Measurements from ENCODE around the gene HSD17B13. TPM values are rescaled to one million over a fixed set of nuclear protein-coding genes. Genes with fewer than 3 reads are reported as not detected.

The HSD17B13 gene
- total and polyA plus RNA-seq, 2 of the 4 experiments (the other 2 are of a cell fraction) = not detected

DNA sequence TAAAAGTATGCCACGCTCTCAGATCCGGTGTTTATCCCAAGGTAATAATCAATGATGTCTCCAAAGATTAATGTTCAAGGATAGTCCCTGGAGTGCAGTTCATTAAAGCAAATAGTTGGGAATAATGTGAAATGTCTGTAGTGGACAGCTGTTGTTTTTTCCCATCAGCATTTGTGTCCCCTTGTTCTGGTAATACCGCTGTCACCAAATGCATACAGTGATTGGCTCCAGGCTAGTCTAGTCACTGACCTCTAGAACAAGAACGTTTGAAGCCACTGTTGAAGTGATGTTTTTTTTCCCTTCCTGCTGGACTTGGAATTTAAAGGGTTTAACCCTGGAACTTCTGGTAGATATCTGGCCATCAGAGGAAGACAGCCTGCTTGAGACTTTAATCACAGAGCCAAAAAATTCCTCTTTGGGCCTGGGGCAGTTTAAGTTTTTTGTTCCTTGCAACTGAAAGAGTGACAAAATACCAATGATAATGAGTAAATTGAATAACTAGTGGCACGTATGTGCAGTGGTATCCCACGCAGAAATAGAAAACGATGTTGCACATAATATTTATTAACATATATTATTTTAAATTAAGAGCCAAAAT lies 37.8 kb upstream of the HSD17B13 start:
- Histone ChIP-seq H2BK20ac (ENCODE audit: low read depth, low read length) (no peak overlapping the region), H3K79me1 (ENCODE audit: low read depth in 1 of 2, low read length in 2 of 2) (no peaks in the 10 kb centered on the region), H3K27me3 (ENCODE audit: control insufficient read depth, insufficient read depth, low read length) (no peaks in the 10 kb centered on the region), H3K9me3 (ENCODE audit: control insufficient read depth, insufficient read depth, low read length) (no peaks in the 10 kb centered on the region), H4K91ac (ENCODE audit: insufficient read depth, low read depth, low read length) (no peak overlapping the region), H4K5ac (ENCODE audit: low read depth, low read length) (no peak overlapping the region), H3K36me3 (ENCODE audit: control insufficient read depth, insufficient read depth, low read length) (peaks cover 14% of the 10 kb centered on the region), H3K14ac (replicated peaks; ENCODE audit: low read depth, low read length) (no peak overlapping the region), H4K8ac (ENCODE audit: low read depth in 2 of 2, low read length in 2 of 2) (no peak overlapping the region), H4K20me1 (ENCODE audit: insufficient read depth, low read length) (no peaks in the 10 kb centered on the region), H3K27ac (ENCODE audit: insufficient read depth, low read length) (no peak overlapping the region), H2BK5ac (ENCODE audit: low read depth, low read length, poor library complexity, severe bottlenecking) (no peak overlapping the region), H2AK9ac (replicated peaks; ENCODE audit: low read depth, low read length, poor library complexity) (no peak overlapping the region), H3K18ac (ENCODE audit: low read depth, low read length) (no peak overlapping the region), H3K4me1 (ENCODE audit: control insufficient read depth, insufficient read depth, low read length) (no peaks in the 10 kb centered on the region), H2AK5ac (ENCODE audit: low read depth, low read length) (no peak overlapping the region), H3K23ac (ENCODE audit: low read depth, low read length) (no peak overlapping the region), H3K9ac (ENCODE audit: low read depth, low read length) (no peak overlapping the region), H3K4me3 (ENCODE audit: insufficient read depth, low read depth, low read length) (no peak overlapping the region), H2AFZ (replicated peaks; ENCODE audit: low read length, poor library complexity) (no peak overlapping the region), H3K9me1 (ENCODE audit: insufficient read depth, low read length) (no peaks in the 10 kb centered on the region), H2BK15ac (ENCODE audit: low read depth, low read length) (no peak overlapping the region), H2BK120ac (ENCODE audit: low read depth, low read length) (no peak overlapping the region), H3K4ac (ENCODE audit: low read depth, low read length) (no peak overlapping the region), H3K56ac (ENCODE audit: extremely low read depth, insufficient read depth, low read length) (no peak overlapping the region), H3K4me2 (ENCODE audit: low read depth, low read length) (no peak overlapping the region)
- intact Hi-C loops (cut with micrococcal nuclease) = no loop called here
- CTCF ChIA-PET = no interaction called here
- WGBS, 2 experiments (ENCODE audit: extremely low coverage in 2 of 2, insufficient read length in 1 of 2) = no CpG with 5 or more reads among the region's 7 CpGs
- dilution Hi-C loops (cut with HindIII; ENCODE audit: low sequenced_read_pairs, unreplicated experiment) = no loop called here
- DNase-seq (no peak), ATAC-seq (ENCODE audit: low read depth) (no peak)
- TF ChIP-seq MAFK (IDR thresholded peaks at IDR 0.05; ENCODE audit: low read depth, low read length) (no peak), NFE2L2 (IDR thresholded peaks at IDR 0.05; ENCODE audit: low read depth, low read length) (no peak), FOS (IDR thresholded peaks at IDR 0.05; ENCODE audit: low read depth, low read length) (no peak), BHLHE40 (IDR thresholded peaks at IDR 0.05; ENCODE audit: low read depth, low read length) (no peak), RCOR1 (IDR thresholded peaks at IDR 0.05; ENCODE audit: insufficient replicate concordance, low read length) (no peak), CEBPB (IDR thresholded peaks at IDR 0.05; ENCODE audit: low read depth, low read length) (no peak), POLR2A (IDR thresholded peaks at IDR 0.05; ENCODE audit: low read depth, low read length) (no peak), MXI1 (IDR thresholded peaks at IDR 0.05; ENCODE audit: borderline replicate concordance, low read depth, low read length) (no peak), RAD21 (IDR thresholded peaks at IDR 0.05; ENCODE audit: low read length) (no peak), CHD1 (IDR thresholded peaks at IDR 0.05; ENCODE audit: low read depth, low read length) (no peak), SMC3 (IDR thresholded peaks at IDR 0.05; ENCODE audit: low read depth, low read length) (no peak), RFX5 (IDR thresholded peaks at IDR 0.05; ENCODE audit: low read depth, low read length) (no peak), MAZ (IDR thresholded peaks at IDR 0.05; ENCODE audit: borderline replicate concordance, low read depth, low read length) (no peak)
- TF ChIP-seq, protein P1, sequence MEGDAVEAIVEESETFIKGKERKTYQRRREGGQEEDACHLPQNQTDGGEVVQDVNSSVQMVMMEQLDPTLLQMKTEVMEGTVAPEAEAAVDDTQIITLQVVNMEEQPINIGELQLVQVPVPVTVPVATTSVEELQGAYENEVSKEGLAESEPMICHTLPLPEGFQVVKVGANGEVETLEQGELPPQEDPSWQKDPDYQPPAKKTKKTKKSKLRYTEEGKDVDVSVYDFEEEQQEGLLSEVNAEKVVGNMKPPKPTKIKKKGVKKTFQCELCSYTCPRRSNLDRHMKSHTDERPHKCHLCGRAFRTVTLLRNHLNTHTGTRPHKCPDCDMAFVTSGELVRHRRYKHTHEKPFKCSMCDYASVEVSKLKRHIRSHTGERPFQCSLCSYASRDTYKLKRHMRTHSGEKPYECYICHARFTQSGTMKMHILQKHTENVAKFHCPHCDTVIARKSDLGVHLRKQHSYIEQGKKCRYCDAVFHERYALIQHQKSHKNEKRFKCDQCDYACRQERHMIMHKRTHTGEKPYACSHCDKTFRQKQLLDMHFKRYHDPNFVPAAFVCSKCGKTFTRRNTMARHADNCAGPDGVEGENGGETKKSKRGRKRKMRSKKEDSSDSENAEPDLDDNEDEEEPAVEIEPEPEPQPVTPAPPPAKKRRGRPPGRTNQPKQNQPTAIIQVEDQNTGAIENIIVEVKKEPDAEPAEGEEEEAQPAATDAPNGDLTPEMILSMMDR (conservative IDR thresholded peaks at IDR 0.05; ENCODE audit: low read depth, low read length) = no peak
- TF ChIP-seq, protein P2, sequence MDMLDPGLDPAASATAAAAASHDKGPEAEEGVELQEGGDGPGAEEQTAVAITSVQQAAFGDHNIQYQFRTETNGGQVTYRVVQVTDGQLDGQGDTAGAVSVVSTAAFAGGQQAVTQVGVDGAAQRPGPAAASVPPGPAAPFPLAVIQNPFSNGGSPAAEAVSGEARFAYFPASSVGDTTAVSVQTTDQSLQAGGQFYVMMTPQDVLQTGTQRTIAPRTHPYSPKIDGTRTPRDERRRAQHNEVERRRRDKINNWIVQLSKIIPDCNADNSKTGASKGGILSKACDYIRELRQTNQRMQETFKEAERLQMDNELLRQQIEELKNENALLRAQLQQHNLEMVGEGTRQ (IDR thresholded peaks at IDR 0.05; ENCODE audit: low read depth, low read length) = no peak
- TF ChIP-seq, protein P3, sequence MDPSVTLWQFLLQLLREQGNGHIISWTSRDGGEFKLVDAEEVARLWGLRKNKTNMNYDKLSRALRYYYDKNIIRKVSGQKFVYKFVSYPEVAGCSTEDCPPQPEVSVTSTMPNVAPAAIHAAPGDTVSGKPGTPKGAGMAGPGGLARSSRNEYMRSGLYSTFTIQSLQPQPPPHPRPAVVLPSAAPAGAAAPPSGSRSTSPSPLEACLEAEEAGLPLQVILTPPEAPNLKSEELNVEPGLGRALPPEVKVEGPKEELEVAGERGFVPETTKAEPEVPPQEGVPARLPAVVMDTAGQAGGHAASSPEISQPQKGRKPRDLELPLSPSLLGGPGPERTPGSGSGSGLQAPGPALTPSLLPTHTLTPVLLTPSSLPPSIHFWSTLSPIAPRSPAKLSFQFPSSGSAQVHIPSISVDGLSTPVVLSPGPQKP (IDR thresholded peaks at IDR 0.05; ENCODE audit: borderline replicate concordance, low read depth, low read length) = no peak
- no TSS peak for BruUV-seq (replicated peaks)
- in situ Hi-C loops (cut with MboI; ENCODE audit: low sequenced_read_pairs) = no loop called here
- POLR2A ChIA-PET (ENCODE audit: unreplicated experiment) = no interaction called here

All from IMR-90 (cell line).